ENCODE results near the gene CPNE5.

Gene CPNE5

DNA sequence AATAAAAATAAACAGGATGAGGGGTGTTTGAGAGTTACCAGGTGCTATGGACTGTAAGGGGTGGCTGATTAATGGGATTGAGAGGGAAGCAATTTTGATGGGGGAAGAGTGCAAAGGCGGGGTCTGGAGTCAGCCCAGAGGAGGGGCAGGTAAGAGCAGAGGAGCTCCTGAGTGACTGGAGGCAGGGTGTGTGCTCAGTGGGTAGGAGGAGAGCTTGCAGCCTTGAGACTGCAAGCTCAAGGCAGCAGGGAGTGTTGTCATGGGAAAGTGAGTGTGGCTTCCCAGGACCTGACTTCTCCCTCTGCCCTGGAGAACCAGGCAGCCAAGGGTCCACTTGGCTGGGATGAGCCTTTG, 87.4 kb downstream of the CPNE5 start:
- Histone ChIP-seq H3K9me3 (ENCODE audit: control insufficient read depth, insufficient read depth, low read depth, low read length) (peaks cover 11% of the 10 kb centered on the region; the same call in 1 of the 2 replicates), H3K27me3 (ENCODE audit: control insufficient read depth, insufficient read depth, low read length) (no peaks in the 10 kb centered on the region), H3K36me3 (ENCODE audit: control insufficient read depth, insufficient read depth, low read length) (no peaks in the 10 kb centered on the region), H3K4me3 (ENCODE audit: low read depth, low read length) (no peak overlapping the region), H3K9ac (ENCODE audit: low read length) (no peak overlapping the region), H3K27ac (ENCODE audit: low read depth, low read length) (no peak overlapping the region), H3K4me1 (ENCODE audit: control insufficient read depth, insufficient read depth, low read length) (no peaks in the 10 kb centered on the region; the same call in 1 of the 2 replicates)

GRCh38 chr6:36751091-36751490, 88.2 kb downstream of the CPNE5 start:
- H3K27me3 ChIP-seq (ENCODE audit: control insufficient read depth, insufficient read depth, low read length), result no peaks in the 10 kb centered on the region
- H3K9ac ChIP-seq (ENCODE audit: low read length), result no peak overlapping the region

GRCh38 chr6:36749829-36750489, 89.3 kb downstream of the CPNE5 start:
- Histone ChIP-seq H3K27me3 (ENCODE audit: control insufficient read depth, insufficient read depth, low read length) (no peaks in the 10 kb centered on the region), H3K9ac (ENCODE audit: low read length) (no peak overlapping the region), H3K4me1 (ENCODE audit: control insufficient read depth, insufficient read depth, low read length) (no peaks in the 10 kb centered on the region; the same call in 1 of the 2 replicates), H3K27ac (ENCODE audit: low read depth, low read length) (no peak overlapping the region), H3K36me3 (ENCODE audit: control insufficient read depth, insufficient read depth, low read length) (no peaks in the 10 kb centered on the region), H3K9me3 (ENCODE audit: control insufficient read depth, insufficient read depth, low read depth, low read length) (peaks cover 11% of the 10 kb centered on the region; the same call in 1 of the 2 replicates), H3K4me3 (ENCODE audit: low read depth, low read length) (no peak overlapping the region)

More at GRCh38 chr6:36751091-36751490, 88.2 kb downstream of the CPNE5 start:
- no peaks in the 10 kb centered on the region for H3K36me3 ChIP-seq (ENCODE audit: control insufficient read depth, insufficient read depth, low read length)
- no peak overlapping the region for H3K4me3 ChIP-seq (ENCODE audit: low read depth, low read length)
- H3K4me1 ChIP-seq (ENCODE audit: control insufficient read depth, insufficient read depth, low read length), result no peaks in the 10 kb centered on the region; the same call in 1 of the 2 replicates
- peaks cover 11% of the 10 kb centered on the region; the same call in 1 of the 2 replicates for H3K9me3 ChIP-seq (ENCODE audit: control insufficient read depth, insufficient read depth, low read depth, low read length)
- H3K27ac ChIP-seq (ENCODE audit: low read depth, low read length), result no peak overlapping the region

DNA sequence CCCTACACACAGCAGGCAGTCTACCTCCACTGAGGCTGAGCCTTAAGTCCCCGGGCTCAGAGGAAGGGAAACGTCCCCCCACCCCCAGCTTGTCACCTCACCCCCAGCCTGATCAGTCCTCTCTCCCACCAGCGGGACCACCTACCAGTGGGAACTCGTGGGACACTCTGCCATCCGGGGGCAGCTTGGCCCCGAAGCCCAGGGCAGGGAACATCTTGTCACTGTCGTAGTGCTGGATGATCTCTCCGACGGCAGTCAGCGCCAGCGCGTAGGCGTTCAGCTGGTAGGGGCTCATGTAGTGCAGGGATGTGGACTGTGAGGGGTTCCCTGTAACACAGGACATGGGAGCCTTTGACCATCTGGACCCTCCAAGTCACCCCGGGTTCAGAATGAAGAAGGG, 93.0 kb downstream of the CPNE5 start:
- peaks cover 11% of the 10 kb centered on the region; the same call in 1 of the 2 replicates for H3K9me3 ChIP-seq (ENCODE audit: control insufficient read depth, insufficient read depth, low read depth, low read length)
- no peak overlapping the region for H3K4me3 ChIP-seq (ENCODE audit: low read depth, low read length)
- H3K27ac ChIP-seq (ENCODE audit: low read depth, low read length), result no peak overlapping the region
- H3K9ac ChIP-seq (ENCODE audit: low read length), result no peak overlapping the region
- no peaks in the 10 kb centered on the region for H3K36me3 ChIP-seq (ENCODE audit: control insufficient read depth, insufficient read depth, low read length)
- H3K4me1 ChIP-seq (ENCODE audit: control insufficient read depth, insufficient read depth, low read length), result no peaks in the 10 kb centered on the region; the same call in 1 of the 2 replicates
- H3K27me3 ChIP-seq (ENCODE audit: control insufficient read depth, insufficient read depth, low read length), result no peaks in the 10 kb centered on the region

- no peaks in the 10 kb centered on the region; the same call in 1 of the 2 replicates for H3K4me1 ChIP-seq (ENCODE audit: control insufficient read depth, insufficient read depth, low read length)
- H3K27me3 ChIP-seq (ENCODE audit: control insufficient read depth, insufficient read depth, low read length), result no peaks in the 10 kb centered on the region
- peaks cover 11% of the 10 kb centered on the region; the same call in 1 of the 2 replicates for H3K9me3 ChIP-seq (ENCODE audit: control insufficient read depth, insufficient read depth, low read depth, low read length)
- no peak overlapping the region for H3K4me3 ChIP-seq (ENCODE audit: low read depth, low read length)
- H3K36me3 ChIP-seq (ENCODE audit: control insufficient read depth, insufficient read depth, low read length), result no peaks in the 10 kb centered on the region
- H3K27ac ChIP-seq (ENCODE audit: low read depth, low read length), result no peak overlapping the region
- H3K9ac ChIP-seq (ENCODE audit: low read length), result no peak overlapping the region
These were observed 93.4 kb downstream of the CPNE5 start for GRCh38 chr6:36745836-36746235.

DNA sequence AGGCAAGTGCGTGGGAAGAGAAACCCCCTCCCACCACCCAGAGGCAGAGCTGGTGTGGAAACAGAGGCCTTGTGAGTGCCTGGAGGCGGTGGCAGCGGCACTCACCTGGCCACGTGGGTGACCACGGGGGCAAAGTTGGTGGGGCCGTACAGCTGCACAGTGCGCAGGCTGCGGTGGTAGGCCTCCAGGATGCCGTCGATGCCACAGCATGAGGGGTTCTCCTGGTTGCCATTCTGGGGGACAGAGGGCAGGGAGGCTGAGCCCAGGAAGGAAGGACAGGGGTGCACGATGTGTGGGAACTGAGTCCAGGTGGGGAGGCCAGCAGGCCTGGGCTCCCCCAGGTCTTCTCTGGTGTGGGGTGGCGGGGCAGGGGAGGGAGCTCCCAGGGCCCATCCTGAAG, 94.0 kb downstream of the CPNE5 start:
- H3K4me1 ChIP-seq (ENCODE audit: control insufficient read depth, insufficient read depth, low read length), result no peaks in the 10 kb centered on the region; the same call in 1 of the 2 replicates
- H3K9me3 ChIP-seq (ENCODE audit: control insufficient read depth, insufficient read depth, low read depth, low read length), result peaks cover 9% of the 10 kb centered on the region; the same call in 1 of the 2 replicates
- no peak overlapping the region for H3K4me3 ChIP-seq (ENCODE audit: low read depth, low read length)
- no peak overlapping the region for H3K27ac ChIP-seq (ENCODE audit: low read depth, low read length)
- no peak overlapping the region for H3K9ac ChIP-seq (ENCODE audit: low read length)
- H3K36me3 ChIP-seq (ENCODE audit: control insufficient read depth, insufficient read depth, low read length), result no peaks in the 10 kb centered on the region
- H3K27me3 ChIP-seq (ENCODE audit: control insufficient read depth, insufficient read depth, low read length), result no peaks in the 10 kb centered on the region

- Histone ChIP-seq H3K4me3 (ENCODE audit: low read depth, low read length) (no peak overlapping the region), H3K27me3 (ENCODE audit: control insufficient read depth, insufficient read depth, low read length) (no peaks in the 10 kb centered on the region), H3K4me1 (ENCODE audit: control insufficient read depth, insufficient read depth, low read length) (no peaks in the 10 kb centered on the region; the same call in 1 of the 2 replicates), H3K36me3 (ENCODE audit: control insufficient read depth, insufficient read depth, low read length) (no peaks in the 10 kb centered on the region), H3K9ac (ENCODE audit: low read length) (no peak overlapping the region), H3K27ac (ENCODE audit: low read depth, low read length) (no peak overlapping the region), H3K9me3 (ENCODE audit: control insufficient read depth, insufficient read depth, low read depth, low read length) (peaks cover 6% of the 10 kb centered on the region; the same call in 1 of the 2 replicates)
These were observed 95.0 kb downstream of the CPNE5 start for GRCh38 chr6:36744304-36744673.

DNA sequence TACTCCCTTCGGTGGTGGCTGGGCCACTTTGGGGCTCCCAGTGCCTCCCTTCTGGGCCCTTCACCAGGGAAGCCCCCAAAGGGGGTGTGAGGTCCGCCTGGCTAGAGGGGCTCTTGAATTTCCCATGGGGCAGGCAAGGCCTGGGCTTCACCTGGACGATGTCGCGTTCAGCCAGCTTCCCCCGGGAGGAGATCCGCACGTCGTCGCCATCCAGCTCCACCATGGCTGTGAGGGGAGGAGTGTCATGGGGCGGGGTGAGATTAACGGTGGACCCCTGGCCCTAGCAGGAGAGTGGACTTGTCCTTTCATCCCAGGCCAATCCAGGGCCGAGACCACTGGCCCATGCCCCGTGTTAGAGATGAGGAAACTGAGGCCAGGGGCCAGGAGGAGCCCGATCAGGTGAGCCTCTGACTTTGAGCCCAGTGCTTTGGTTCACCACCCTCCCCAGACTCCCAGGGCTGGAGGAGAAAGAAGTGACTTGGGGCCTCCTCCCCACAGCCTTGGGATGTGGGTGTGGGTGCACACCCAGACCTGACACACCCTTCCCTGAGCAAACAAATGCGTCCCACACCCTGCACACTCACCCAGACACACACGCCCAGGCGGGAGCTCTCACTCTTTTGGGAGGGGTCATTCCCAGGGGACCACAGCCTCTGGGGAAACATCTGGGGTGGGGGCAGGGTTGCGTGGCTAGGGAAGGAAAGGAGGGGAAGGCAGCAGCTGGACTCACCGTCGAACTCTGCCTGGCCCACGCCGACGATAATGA, 95.5 kb downstream of the CPNE5 start:
- Histone ChIP-seq H3K9me3 (ENCODE audit: control insufficient read depth, insufficient read depth, low read depth, low read length) (peaks cover 3% of the 10 kb centered on the region; the same call in 1 of the 2 replicates), H3K9ac (ENCODE audit: low read length) (no peak overlapping the region), H3K4me1 (ENCODE audit: control insufficient read depth, insufficient read depth, low read length) (no peaks in the 10 kb centered on the region; the same call in 1 of the 2 replicates), H3K36me3 (ENCODE audit: control insufficient read depth, insufficient read depth, low read length) (no peaks in the 10 kb centered on the region), H3K27me3 (ENCODE audit: control insufficient read depth, insufficient read depth, low read length) (no peaks in the 10 kb centered on the region), H3K4me3 (ENCODE audit: low read depth, low read length) (no peak overlapping the region), H3K27ac (ENCODE audit: low read depth, low read length) (no peak overlapping the region)

DNA sequence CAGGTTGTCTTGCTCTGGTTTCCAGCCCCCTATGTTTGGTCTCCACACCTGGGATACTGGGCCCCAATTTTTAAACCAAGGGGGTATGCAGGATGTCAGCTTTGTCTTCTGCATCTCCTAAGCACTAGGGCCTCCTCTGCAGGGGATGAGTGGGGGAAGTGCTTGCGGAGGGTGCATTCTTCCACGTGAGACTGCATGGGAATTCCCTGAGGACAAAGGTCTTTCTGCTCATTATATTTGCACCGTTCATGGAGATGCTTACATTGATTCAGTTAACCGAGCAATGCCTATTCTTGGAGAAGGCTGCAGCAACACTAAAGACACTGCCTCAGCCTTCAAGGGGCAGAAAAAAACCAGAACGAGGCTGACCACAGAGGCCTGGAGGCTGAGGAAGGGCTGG, 96.2 kb downstream of the CPNE5 start:
- Histone ChIP-seq H3K4me1 (ENCODE audit: control insufficient read depth, insufficient read depth, low read length) (no peaks in the 10 kb centered on the region; the same call in 1 of the 2 replicates), H3K4me3 (ENCODE audit: low read depth, low read length) (no peak overlapping the region), H3K27ac (ENCODE audit: low read depth, low read length) (no peak overlapping the region), H3K9me3 (ENCODE audit: control insufficient read depth, insufficient read depth, low read depth, low read length) (no peaks in the 10 kb centered on the region), H3K9ac (ENCODE audit: low read length) (no peak overlapping the region), H3K36me3 (ENCODE audit: control insufficient read depth, insufficient read depth, low read length) (no peaks in the 10 kb centered on the region), H3K27me3 (ENCODE audit: control insufficient read depth, insufficient read depth, low read length) (no peaks in the 10 kb centered on the region)

GRCh38 chr6:36742146-36742545, 97.1 kb downstream of the CPNE5 start:
- H3K9me3 ChIP-seq (ENCODE audit: control insufficient read depth, insufficient read depth, low read depth, low read length), result no peaks in the 10 kb centered on the region
- H3K36me3 ChIP-seq (ENCODE audit: control insufficient read depth, insufficient read depth, low read length), result no peaks in the 10 kb centered on the region
- no peaks in the 10 kb centered on the region for H3K27me3 ChIP-seq (ENCODE audit: control insufficient read depth, insufficient read depth, low read length)
- H3K4me3 ChIP-seq (ENCODE audit: low read depth, low read length), result no peak overlapping the region
- H3K4me1 ChIP-seq (ENCODE audit: control insufficient read depth, insufficient read depth, low read length), result no peaks in the 10 kb centered on the region; the same call in 1 of the 2 replicates
- no peak overlapping the region for H3K9ac ChIP-seq (ENCODE audit: low read length)
- H3K27ac ChIP-seq (ENCODE audit: low read depth, low read length), result no peak overlapping the region

DNA sequence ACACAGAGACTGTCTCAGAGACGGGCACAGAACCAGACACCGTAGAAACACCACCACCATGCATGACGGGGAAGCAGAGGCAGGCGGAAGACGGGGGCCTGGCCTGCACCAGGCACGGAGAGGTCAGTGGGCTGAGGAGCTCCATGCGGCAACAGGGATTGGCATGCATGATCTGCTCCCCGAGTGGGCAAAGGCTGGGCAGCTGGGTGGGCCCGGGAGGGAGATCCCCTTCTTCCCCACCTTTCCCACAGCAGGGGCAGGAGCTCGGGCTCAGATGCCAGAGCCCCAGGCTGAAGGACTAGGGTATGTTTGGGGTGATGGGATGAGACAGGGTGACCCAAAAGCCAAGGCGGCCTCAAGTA, 98.4 kb downstream of the CPNE5 start:
- Histone ChIP-seq H3K27ac (ENCODE audit: low read depth, low read length) (no peak overlapping the region), H3K36me3 (ENCODE audit: control insufficient read depth, insufficient read depth, low read length) (no peaks in the 10 kb centered on the region), H3K27me3 (ENCODE audit: control insufficient read depth, insufficient read depth, low read length) (no peaks in the 10 kb centered on the region), H3K9ac (ENCODE audit: low read length) (no peak overlapping the region), H3K9me3 (ENCODE audit: control insufficient read depth, insufficient read depth, low read depth, low read length) (no peaks in the 10 kb centered on the region), H3K4me1 (ENCODE audit: control insufficient read depth, insufficient read depth, low read length) (peaks cover under 1% of the 10 kb centered on the region; the same call in 1 of the 2 replicates), H3K4me3 (ENCODE audit: low read depth, low read length) (no peak overlapping the region)
